HEK293 (cell line): Measurements from ENCODE around the gene AKAP6.

Experiments used
- CTCF ChIA-PET: fragments of 350-600 bp; formaldehyde crosslinking; extraction: SDS; loops from one replicate; lab custom pipeline; 2021; ENCODE audit warnings: antibody characterized with exemption; lab: Yijun Ruan, JAX
- POLR2A ChIA-PET: fragments of 300-600 bp; formaldehyde crosslinking; extraction: SDS; loops from one replicate; lab custom pipeline; 2020; ENCODE audit warnings: antibody characterized with exemption, inconsistent platforms; lab: Yijun Ruan, JAX
- H3K27ac ChIP-seq: fragments of 200-500 bp; sonication (Bioruptor generic); 2 replicates; pipeline ENCODE4 v1.5.1; 2014; ENCODE audit warnings: low read depth, low read length, control low read depth, inconsistent platforms; ENCODE audit errors: extremely low read depth
- H3K36me3 ChIP-seq, 2 experiments: fragments of 200-500 bp in 1 of 2; sonication (Bioruptor generic) in 1 of 2; 1 replicate in 1 of 2; 2 replicates in 1 of 2; pipeline ENCODE4 v1.5.1; 2014 to 2017; ENCODE audit warnings: inconsistent platforms in 2 of 2, low read length in 2 of 2; ENCODE audit not compliant: control insufficient read depth in 2 of 2, insufficient read depth in 1 of 2
- H3K4me1 ChIP-seq: fragments of 200-500 bp; sonication (Bioruptor generic); 2 replicates; pipeline ENCODE4 v1.5.1; 2014; ENCODE audit warnings: mild to moderate bottlenecking, low read length, inconsistent platforms; ENCODE audit not compliant: control insufficient read depth, insufficient read depth
- H3K4me3 ChIP-seq: 2 replicates; pipeline ENCODE4 v1.5.1; 2011; ENCODE audit warnings: low read depth, mild to moderate bottlenecking, control low read depth, low read length, moderate library complexity
- H3K9me3 ChIP-seq: fragments of 200-500 bp; sonication (Bioruptor generic); 2 replicates; pipeline ENCODE4 v1.5.1; 2014; ENCODE audit warnings: low read depth, low read length, inconsistent platforms; ENCODE audit not compliant: control insufficient read depth, insufficient read depth
- EGR2 ChIP-seq: fragments of 450-650 bp; formaldehyde crosslinking; IDR thresholded peaks from 2 replicates; pipeline ENCODE4 v1.5.1; 2016; ENCODE audit warnings: low read depth, missing biosample characterization, missing genetic modification characterization
- IKZF3 ChIP-seq: fragments of 450-650 bp; IDR thresholded peaks from 2 replicates; pipeline ENCODE4 v1.5.0; 2018; ENCODE audit warnings: missing biosample characterization, mild to moderate bottlenecking, missing genetic modification characterization, moderate library complexity
- SP7 ChIP-seq: fragments of 450-650 bp; formaldehyde crosslinking; IDR thresholded peaks from 2 replicates; pipeline ENCODE4 v1.5.1; 2016; ENCODE audit warnings: missing biosample characterization, missing genetic modification characterization
- TCF7L2 ChIP-seq: IDR thresholded peaks from 2 replicates; pipeline ENCODE4 v1.6.1; 2011; ENCODE audit warnings: low read depth, mild to moderate bottlenecking, inconsistent platforms, low read length, moderate library complexity, borderline replicate concordance
- ZBTB11 ChIP-seq: fragments of 450-650 bp; formaldehyde crosslinking; conservative IDR thresholded peaks from 2 replicates; pipeline ENCODE4 v1.5.1; 2016; ENCODE audit warnings: low read depth, missing biosample characterization, missing genetic modification characterization
- ZNF133 ChIP-seq: fragments of 450-650 bp; formaldehyde crosslinking; IDR thresholded peaks from 2 replicates; pipeline ENCODE4 v1.5.1; 2016; ENCODE audit warnings: missing biosample characterization, missing genetic modification characterization
- ZNF19 ChIP-seq: fragments of 450-650 bp; formaldehyde crosslinking; IDR thresholded peaks from 2 replicates; pipeline ENCODE4; 2016; ENCODE audit warnings: missing biosample characterization, missing genetic modification characterization, low read depth
- ZNF221 ChIP-seq: fragments of 450-650 bp; formaldehyde crosslinking; IDR thresholded peaks from 2 replicates; pipeline ENCODE4 v1.5.1; 2017; ENCODE audit warnings: missing biosample characterization, missing genetic modification characterization, borderline replicate concordance
- ZNF223 ChIP-seq: fragments of 450-650 bp; formaldehyde crosslinking; IDR thresholded peaks from 2 replicates; pipeline ENCODE4 v1.5.1; 2016; ENCODE audit warnings: missing biosample characterization, missing genetic modification characterization
- ZNF274 ChIP-seq, 2 experiments: fragments of 200-500 bp in 1 of 2; fragments of 450-650 bp in 1 of 2; sonication (Bioruptor generic) in 1 of 2; formaldehyde crosslinking in 1 of 2; IDR thresholded peaks; 2 replicates each; pipeline versions ENCODE4 v1.5.1 to v1.6.1; 2014 to 2016; ENCODE audit warnings: borderline replicate concordance in 1 of 2, inconsistent platforms in 1 of 2, low read length in 1 of 2, missing biosample characterization in 1 of 2, missing genetic modification characterization in 1 of 2
- ZNF341 ChIP-seq: fragments of 450-650 bp; formaldehyde crosslinking; IDR thresholded peaks from 2 replicates; pipeline ENCODE4; 2016; ENCODE audit warnings: low read depth, missing biosample characterization, missing genetic modification characterization
- ZNF354C ChIP-seq: fragments of 450-650 bp; formaldehyde crosslinking; IDR thresholded peaks from 2 replicates; pipeline ENCODE4 v1.5.1; 2016; ENCODE audit warnings: missing biosample characterization, missing genetic modification characterization, low read depth, borderline replicate concordance
- ZNF394 ChIP-seq: fragments of 450-650 bp; formaldehyde crosslinking; IDR thresholded peaks from 2 replicates; pipeline ENCODE4 v1.5.1; 2016; ENCODE audit warnings: missing biosample characterization, missing genetic modification characterization, mild to moderate bottlenecking, moderate library complexity, borderline replicate concordance
- ZNF426 ChIP-seq: fragments of 450-650 bp; formaldehyde crosslinking; IDR thresholded peaks from 2 replicates; pipeline ENCODE4 v1.5.1; 2017; ENCODE audit warnings: missing biosample characterization, missing genetic modification characterization, mild to moderate bottlenecking, inconsistent platforms, moderate library complexity
- ZNF580 ChIP-seq: fragments of 450-650 bp; formaldehyde crosslinking; IDR thresholded peaks from 2 replicates; pipeline ENCODE4 v1.5.1; 2016; ENCODE audit warnings: missing biosample characterization, missing genetic modification characterization
- ZNF629 ChIP-seq: fragments of 450-650 bp; formaldehyde crosslinking; IDR thresholded peaks from 2 replicates; pipeline ENCODE4 v1.5.1; 2017; ENCODE audit warnings: missing biosample characterization, missing genetic modification characterization
- ZSCAN23 ChIP-seq: fragments of 450-650 bp; formaldehyde crosslinking; IDR thresholded peaks from 2 replicates; pipeline ENCODE4 v1.5.1; 2016; ENCODE audit warnings: missing biosample characterization, missing genetic modification characterization
- ZSCAN4 ChIP-seq: fragments of 450-650 bp; formaldehyde crosslinking; IDR thresholded peaks from 2 replicates; pipeline ENCODE4 v1.5.1; 2017; ENCODE audit warnings: missing biosample characterization, missing genetic modification characterization

Gene AKAP6

GRCh38 chr14:32324601-32325000, 4.5 kb upstream of the AKAP6 start:
- ChIA-PET CTCF (no interaction called here), POLR2A (no interaction called here)
- H3K36me3 ChIP-seq, result no peaks in the 10 kb centered on the region
- H3K4me1 ChIP-seq, result no peaks in the 10 kb centered on the region
- no peak overlapping the region for H3K27ac ChIP-seq
- H3K4me3 ChIP-seq, result no peak overlapping the region
- TF ChIP-seq ZNF221 (tag by site-specific recombination), result no peak
- TF ChIP-seq ZNF394, result no peak
- no peak for TF ChIP-seq ZNF133
- TF ChIP-seq ZNF426 (tag by site-specific recombination), result no peak
- no peak for TF ChIP-seq ZSCAN4
- TF ChIP-seq ZSCAN23, result no peak
- TF ChIP-seq ZNF274 (IDR thresholded peaks at IDR 0.05; ENCODE audit: low read length), result no peak
- no peak for TF ChIP-seq ZNF274 (tag by site-specific recombination; IDR thresholded peaks at IDR 0.05; ENCODE audit: borderline replicate concordance)
- TF ChIP-seq ZNF354C, result no peak
- TF ChIP-seq, all 188 proteins: peak for 0
- H3K9me3 ChIP-seq, result no peaks in the 10 kb centered on the region

GRCh38 chr14:32327255-32327961, 1.7 kb upstream of the AKAP6 start:
- no peak overlapping the region for H3K27ac ChIP-seq
- TF ChIP-seq ZNF341 (tag by site-specific recombination) (no peak), ZNF580 (no peak), EGR2 (tag by site-specific recombination) (no peak), ZNF223 (tag by site-specific recombination) (no peak), ZNF629 (tag by site-specific recombination) (no peak), TCF7L2 (no peak), ZBTB11 (tag by site-specific recombination) (no peak), ZNF19 (tag by site-specific recombination) (no peak), SP7 (no peak), IKZF3 (tag by site-specific recombination) (no peak)
- H3K4me1 ChIP-seq, result peaks cover 5% of the 10 kb centered on the region; the same call in 1 of the 2 replicates
- H3K36me3 ChIP-seq, result no peaks in the 10 kb centered on the region
- H3K4me3 ChIP-seq, result no peak overlapping the region
- ChIA-PET CTCF (interaction anchor here (0.9 kb wide), 1 partner anchor 909 kb away, joined by 3 read pairs; no protein-coding TSS in a partner anchor), POLR2A (no interaction called here)
- H3K9me3 ChIP-seq, result no peaks in the 10 kb centered on the region
